Testis (tissue), 2 donors: ENCODE results near the gene ZBTB26.

Experiments used
- CTCF ChIP-seq, 3 experiments: fragments of 450-650 bp in 2 of 3; fragments of 200-600 bp in 1 of 3; sonication (generic) in 1 of 3; IDR thresholded peaks; one replicate each; pipeline ENCODE4 v1.5.1; 2016 to 2019; ENCODE audit warnings: antibody characterized with exemption in 3 of 3, mild to moderate bottlenecking in 2 of 3, moderate library complexity in 1 of 3
- POLR2A ChIP-seq: fragments of 450-650 bp; IDR thresholded peaks from one replicate; pipeline ENCODE4 v1.6.1; 2017; ENCODE audit warnings: antibody characterized with exemption, mild to moderate bottlenecking, moderate library complexity

- TF ChIP-seq CTCF (IDR thresholded peaks at IDR 0.05): no peak
- no peak for TF ChIP-seq POLR2A
Observed at GRCh38 chr9:122955961-122956360, 24.6 kb upstream of the ZBTB26 start.
